GM18511 (cell line): Measurements from ENCODE around the gene SECISBP2.
A peak's percentile ranks its signal among the peaks of the same experiment; 100 is the strongest.
"Not testable (repeated sequence)": the region's sequence is repeated elsewhere in the genome, so short reads cannot be mapped to it uniquely, and the experiment has no call there.

ENCODE experiments used
- ATAC-seq: cut with Tn5 transposase; IDR thresholded peaks from one replicate; pipeline ENCODE4 v1.9.1; 2021; ENCODE audit warnings: mild to moderate bottlenecking, moderate library complexity; ENCODE audit not compliant: unreplicated experiment

SECISBP2 gene

GRCh38 chr9:89309166-89309565 lies 9.1 kb upstream of the SECISBP2 start:
- ATAC-seq, result no peak

GRCh38 chr9:89309608-89310474 lies 8.5 kb upstream of the SECISBP2 start:
- no peak for ATAC-seq

- peak; percentile 91 for ATAC-seq
These were observed 7.6 kb upstream of the SECISBP2 start, which contains the start of gene CKS2 for GRCh38 chr9:89310475-89311345. TSS of gene CKS2 (plus strand) at chr9:89311195. CDS start at chr9:89311293, 98 bp downstream.

GRCh38 chr9:89311346-89312221 lies 6.7 kb upstream of the SECISBP2 start:
- ATAC-seq, result peak; percentile 2

GRCh38 chr9:89312222-89312571 lies 6.1 kb upstream of the SECISBP2 start:
- no peak for ATAC-seq

GRCh38 chr9:89313842-89314241 lies 4.5 kb upstream of the SECISBP2 start:
- ATAC-seq, result no peak

GRCh38 chr9:89314955-89315354 lies 3.3 kb upstream of the SECISBP2 start:
- ATAC-seq, result no peak

- ATAC-seq, result no peak
These were observed 2.8 kb upstream of the SECISBP2 start for GRCh38 chr9:89315482-89315881.

- no peak for ATAC-seq
These were observed 1.0 kb upstream of the SECISBP2 start for GRCh38 chr9:89317282-89317681.

GRCh38 chr9:89319015-89319905 lies 960 bp downstream of the SECISBP2 start:
- peak; percentile 6 for ATAC-seq

- no peak for ATAC-seq
These were observed 5.1 kb downstream of the SECISBP2 start for GRCh38 chr9:89323390-89323789.

GRCh38 chr9:89325733-89326132 lies 7.4 kb downstream of the SECISBP2 start:
- no peak for ATAC-seq

- ATAC-seq, result no peak
These were observed 9.8 kb downstream of the SECISBP2 start for GRCh38 chr9:89328064-89328463.

- no peak for ATAC-seq
These were observed 11.6 kb downstream of the SECISBP2 start for GRCh38 chr9:89329917-89330316.

GRCh38 chr9:89330513-89330912 lies 12.2 kb downstream of the SECISBP2 start:
- ATAC-seq, result no peak

GRCh38 chr9:89339807-89340206 lies 21.5 kb downstream of the SECISBP2 start:
- no peak for ATAC-seq

GRCh38 chr9:89340332-89340731 lies 22.0 kb downstream of the SECISBP2 start:
- ATAC-seq, result peak; percentile 78

GRCh38 chr9:89342213-89342612 lies 23.9 kb downstream of the SECISBP2 start:
- ATAC-seq, result no peak

- no peak for ATAC-seq
These were observed 24.6 kb downstream of the SECISBP2 start for GRCh38 chr9:89342948-89343347.

- not testable (repeated sequence) for ATAC-seq
These were observed 25.5 kb downstream of the SECISBP2 start for GRCh38 chr9:89343812-89344211.
